Esophagus squamous epithelium (tissue), 4 donors: ENCODE measurements around the gene GPC6.

ENCODE experiments used
- POLR2A ChIP-seq, 4 donors: fragments of 450-650 bp; IDR thresholded peaks; one replicate each; pipeline ENCODE4 v1.6.1; 2017; ENCODE audit warnings: antibody characterized with exemption in 4 of 4, mild to moderate bottlenecking in 4 of 4, moderate library complexity in 3 of 4
- TF ChIP-seq, protein P1 (sequence below), 6 experiments: fragments of 450-650 bp in 4 of 6; fragments of 200-600 bp in 2 of 6; sonication (generic) in 2 of 6; IDR thresholded peaks; one replicate each; pipeline ENCODE4 v1.5.1; 2016 to 2019; ENCODE audit warnings: antibody characterized with exemption in 6 of 6, mild to moderate bottlenecking in 4 of 6, moderate library complexity in 4 of 6

- no peak for TF ChIP-seq POLR2A (IDR thresholded peaks at IDR 0.05)
- TF ChIP-seq, protein P1, sequence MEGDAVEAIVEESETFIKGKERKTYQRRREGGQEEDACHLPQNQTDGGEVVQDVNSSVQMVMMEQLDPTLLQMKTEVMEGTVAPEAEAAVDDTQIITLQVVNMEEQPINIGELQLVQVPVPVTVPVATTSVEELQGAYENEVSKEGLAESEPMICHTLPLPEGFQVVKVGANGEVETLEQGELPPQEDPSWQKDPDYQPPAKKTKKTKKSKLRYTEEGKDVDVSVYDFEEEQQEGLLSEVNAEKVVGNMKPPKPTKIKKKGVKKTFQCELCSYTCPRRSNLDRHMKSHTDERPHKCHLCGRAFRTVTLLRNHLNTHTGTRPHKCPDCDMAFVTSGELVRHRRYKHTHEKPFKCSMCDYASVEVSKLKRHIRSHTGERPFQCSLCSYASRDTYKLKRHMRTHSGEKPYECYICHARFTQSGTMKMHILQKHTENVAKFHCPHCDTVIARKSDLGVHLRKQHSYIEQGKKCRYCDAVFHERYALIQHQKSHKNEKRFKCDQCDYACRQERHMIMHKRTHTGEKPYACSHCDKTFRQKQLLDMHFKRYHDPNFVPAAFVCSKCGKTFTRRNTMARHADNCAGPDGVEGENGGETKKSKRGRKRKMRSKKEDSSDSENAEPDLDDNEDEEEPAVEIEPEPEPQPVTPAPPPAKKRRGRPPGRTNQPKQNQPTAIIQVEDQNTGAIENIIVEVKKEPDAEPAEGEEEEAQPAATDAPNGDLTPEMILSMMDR (IDR thresholded peaks at IDR 0.05): no peak
Observed at GRCh38 chr13:93249364-93250306, 23.0 kb downstream of the GPC6 start.
